ENCODE results near the gene NOA1. TPM values are rescaled to one million over a fixed set of nuclear protein-coding genes. Genes with fewer than 3 reads are reported as not detected.

NOA1 gene
- total and polyA plus RNA-seq, 8 donors: 5.2 to 27.0 (median 14.7) TPM

DNA sequence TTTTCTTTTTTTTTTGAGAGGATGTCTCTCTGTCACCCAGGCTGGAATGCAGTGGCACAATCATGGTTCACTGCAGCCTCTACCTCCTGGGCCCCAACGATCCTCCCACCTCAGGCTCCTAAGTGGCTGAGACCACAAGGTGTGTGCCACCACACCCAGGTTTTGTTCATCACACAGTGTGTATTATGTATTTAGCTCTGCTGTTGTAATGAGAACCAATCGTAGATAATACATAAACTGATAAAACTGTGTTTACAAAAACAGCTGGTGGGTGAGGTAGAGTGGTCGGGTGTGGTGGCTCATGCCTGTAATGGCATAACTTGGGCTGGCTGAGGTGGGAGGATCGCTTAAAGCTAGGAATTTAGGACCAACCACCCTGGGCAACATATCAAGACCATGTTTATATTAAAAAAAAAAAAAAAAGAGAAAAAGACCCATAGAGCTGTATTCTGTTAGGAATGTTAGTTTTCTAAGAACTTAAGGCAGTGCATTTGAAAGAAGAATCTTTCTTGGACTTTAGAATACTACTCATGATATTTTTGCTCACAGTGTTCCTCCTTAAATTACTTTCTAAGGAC lies 36.2 kb upstream of the NOA1 start:
- WGBS, 2 donors: 75 to 80% methylated on average over 4 of the region's 4 CpGs
- Histone ChIP-seq H3K4me3 (no peak overlapping the region), H3K4me1 (no peaks in the 10 kb centered on the region), H3K9me3 (no peaks in the 10 kb centered on the region), H3K36me3 (peaks cover 0 to 79% (median 23%) of the 10 kb centered on the region in 3 donors), H3K27me3 (no peaks in the 10 kb centered on the region), H3K27ac (no peak overlapping the region)
- intact Hi-C loops (cut with DNase I): no loop called here
- DNase-seq: no peak
- TF ChIP-seq, protein P1, sequence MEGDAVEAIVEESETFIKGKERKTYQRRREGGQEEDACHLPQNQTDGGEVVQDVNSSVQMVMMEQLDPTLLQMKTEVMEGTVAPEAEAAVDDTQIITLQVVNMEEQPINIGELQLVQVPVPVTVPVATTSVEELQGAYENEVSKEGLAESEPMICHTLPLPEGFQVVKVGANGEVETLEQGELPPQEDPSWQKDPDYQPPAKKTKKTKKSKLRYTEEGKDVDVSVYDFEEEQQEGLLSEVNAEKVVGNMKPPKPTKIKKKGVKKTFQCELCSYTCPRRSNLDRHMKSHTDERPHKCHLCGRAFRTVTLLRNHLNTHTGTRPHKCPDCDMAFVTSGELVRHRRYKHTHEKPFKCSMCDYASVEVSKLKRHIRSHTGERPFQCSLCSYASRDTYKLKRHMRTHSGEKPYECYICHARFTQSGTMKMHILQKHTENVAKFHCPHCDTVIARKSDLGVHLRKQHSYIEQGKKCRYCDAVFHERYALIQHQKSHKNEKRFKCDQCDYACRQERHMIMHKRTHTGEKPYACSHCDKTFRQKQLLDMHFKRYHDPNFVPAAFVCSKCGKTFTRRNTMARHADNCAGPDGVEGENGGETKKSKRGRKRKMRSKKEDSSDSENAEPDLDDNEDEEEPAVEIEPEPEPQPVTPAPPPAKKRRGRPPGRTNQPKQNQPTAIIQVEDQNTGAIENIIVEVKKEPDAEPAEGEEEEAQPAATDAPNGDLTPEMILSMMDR (IDR thresholded peaks at IDR 0.05): no peak
- FAIRE-seq: no peak
- peak in 1 of 4 donors; percentile 12 for ATAC-seq

GRCh38 chr4:56999751-57000150 lies 22.3 kb upstream of the NOA1 start:
- intact Hi-C loops (cut with DNase I): no loop called here
- WGBS, 2 donors: 100% methylated on average over 1 of the region's 1 CpG
- DNase-seq (no peak), ATAC-seq (no peak), FAIRE-seq (no peak)
- Histone ChIP-seq H3K4me3 (no peak overlapping the region), H3K27ac (no peak overlapping the region), H3K9me3 (no peaks in the 10 kb centered on the region), H3K36me3 (peaks cover 0 to 34% (median 16%) of the 10 kb centered on the region in 3 donors), H3K27me3 (no peaks in the 10 kb centered on the region), H3K4me1 (peaks cover 0 to 8% (median 0%) of the 10 kb centered on the region in 3 donors)
- TF ChIP-seq, protein P1 (IDR thresholded peaks at IDR 0.05): no peak

DNA sequence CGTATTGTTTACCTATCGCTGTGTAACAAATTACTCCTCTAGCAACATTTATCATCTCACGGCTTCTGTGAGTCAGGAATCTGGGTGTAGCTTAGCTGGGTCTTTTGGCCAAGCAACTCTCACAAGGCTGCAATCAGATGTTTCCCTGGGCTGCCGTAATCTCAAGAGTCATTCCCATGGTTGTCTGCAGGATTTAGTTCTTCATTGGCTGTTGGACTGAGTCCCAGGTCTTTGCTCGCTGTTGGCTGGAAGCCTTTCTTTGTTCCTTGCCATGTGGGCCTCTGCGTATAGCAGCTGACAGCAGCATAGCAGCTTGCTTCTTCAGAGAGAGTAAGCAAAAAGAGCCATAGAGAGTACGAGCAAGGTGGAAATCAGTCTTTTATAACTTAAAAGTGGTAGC lies 18.1 kb upstream of the NOA1 start:
- ATAC-seq: peak; percentile 24 to 90 (median 88)
- DNase-seq: peak in 3 of 6 donors; percentile 33 to 48 (median 46)
- FAIRE-seq: no peak

GRCh38 chr4:56990109-56990905 lies 12.9 kb upstream of the NOA1 start:
- ATAC-seq (no peak), DNase-seq (no peak), FAIRE-seq (no peak)
- TF ChIP-seq, protein P1 (IDR thresholded peaks at IDR 0.05): no peak
- intact Hi-C loops (cut with DNase I): no loop called here
- Histone ChIP-seq H3K27me3 (no peaks in the 10 kb centered on the region), H3K4me1 (peaks cover 0 to 3% (median 0%) of the 10 kb centered on the region in 3 donors), H3K4me3 (no peak overlapping the region), H3K36me3 (peaks cover 4 to 51% (median 14%) of the 10 kb centered on the region in 3 donors), H3K9me3 (no peaks in the 10 kb centered on the region), H3K27ac (no peak overlapping the region)
- 90 to 93% methylated on average over 6 of the region's 6 CpGs for WGBS, 2 donors

More for the DNA sequence above, 18.1 kb upstream of the NOA1 start:
- peaks cover 0 to 42% (median 15%) of the 10 kb centered on the region in 3 donors for H3K36me3 ChIP-seq
- peak overlapping the region in 1 of 4 donors; percentile 4 for H3K27ac ChIP-seq
- H3K4me3 ChIP-seq: no peak overlapping the region
- no peaks in the 10 kb centered on the region for H3K9me3 ChIP-seq
- no peaks in the 10 kb centered on the region for H3K27me3 ChIP-seq
- WGBS, 2 donors: 32 to 33% methylated on average over 7 of the region's 7 CpGs
- intact Hi-C loops (cut with DNase I): no loop called here
- TF ChIP-seq, protein P1 (IDR thresholded peaks at IDR 0.05): no peak
- peaks cover 0 to 8% (median 0%) of the 10 kb centered on the region in 3 donors for H3K4me1 ChIP-seq
